GM19455 (cell line): Measurements from ENCODE around the gene RGS6.

Experiments used
- ATAC-seq: cut with Tn5 transposase; IDR thresholded peaks from one replicate; pipeline ENCODE4 v1.9.1; 2021; ENCODE audit not compliant: unreplicated experiment

Gene RGS6

DNA sequence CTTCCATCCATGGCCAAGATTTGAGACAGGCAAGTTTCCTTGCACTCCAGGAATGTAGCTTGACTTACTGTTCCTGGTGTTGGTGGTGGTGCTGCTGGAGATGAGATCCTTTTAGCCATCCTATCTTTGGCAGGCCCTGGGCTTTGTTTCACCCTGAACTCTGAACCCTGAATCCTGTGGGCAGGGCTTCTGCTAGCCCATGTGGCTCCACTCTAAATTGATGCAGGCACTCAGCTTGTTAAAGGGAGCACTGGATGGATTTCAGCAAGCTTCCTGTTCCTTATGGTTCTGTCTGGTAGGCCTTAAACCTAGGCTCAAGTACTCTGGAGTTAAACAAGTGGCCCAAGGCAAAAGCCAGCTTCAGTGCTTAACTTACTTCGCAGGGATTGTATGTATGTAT, 138.2 kb downstream of the RGS6 start:
- no peak for ATAC-seq

GRCh38 chr14:72075649-72076334, 143.6 kb downstream of the RGS6 start:
- no peak for ATAC-seq

DNA sequence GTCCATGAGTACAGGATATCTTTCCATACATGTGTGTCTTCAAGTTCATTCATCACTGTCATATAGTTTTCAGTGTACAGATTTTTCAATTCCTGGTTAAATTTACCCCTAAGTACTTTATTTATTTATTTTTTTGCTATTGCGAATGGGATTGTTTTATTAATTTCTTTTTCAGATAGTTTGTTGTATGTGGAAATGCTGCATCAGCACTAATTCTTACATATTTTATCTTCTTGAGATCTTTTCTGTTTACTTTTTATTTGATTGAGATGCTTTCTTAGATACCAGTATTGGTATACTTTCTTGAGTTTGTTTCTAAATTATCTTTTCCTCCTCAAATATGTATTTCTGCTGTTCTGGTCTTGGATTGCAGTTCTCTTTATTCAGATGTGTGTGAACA, 148.9 kb downstream of the RGS6 start:
- ATAC-seq, result no peak

- ATAC-seq, result no peak
Measured at GRCh38 chr14:72084935-72085334, 152.7 kb downstream of the RGS6 start.

GRCh38 chr14:72089625-72090024, 157.4 kb downstream of the RGS6 start:
- ATAC-seq, result no peak

DNA sequence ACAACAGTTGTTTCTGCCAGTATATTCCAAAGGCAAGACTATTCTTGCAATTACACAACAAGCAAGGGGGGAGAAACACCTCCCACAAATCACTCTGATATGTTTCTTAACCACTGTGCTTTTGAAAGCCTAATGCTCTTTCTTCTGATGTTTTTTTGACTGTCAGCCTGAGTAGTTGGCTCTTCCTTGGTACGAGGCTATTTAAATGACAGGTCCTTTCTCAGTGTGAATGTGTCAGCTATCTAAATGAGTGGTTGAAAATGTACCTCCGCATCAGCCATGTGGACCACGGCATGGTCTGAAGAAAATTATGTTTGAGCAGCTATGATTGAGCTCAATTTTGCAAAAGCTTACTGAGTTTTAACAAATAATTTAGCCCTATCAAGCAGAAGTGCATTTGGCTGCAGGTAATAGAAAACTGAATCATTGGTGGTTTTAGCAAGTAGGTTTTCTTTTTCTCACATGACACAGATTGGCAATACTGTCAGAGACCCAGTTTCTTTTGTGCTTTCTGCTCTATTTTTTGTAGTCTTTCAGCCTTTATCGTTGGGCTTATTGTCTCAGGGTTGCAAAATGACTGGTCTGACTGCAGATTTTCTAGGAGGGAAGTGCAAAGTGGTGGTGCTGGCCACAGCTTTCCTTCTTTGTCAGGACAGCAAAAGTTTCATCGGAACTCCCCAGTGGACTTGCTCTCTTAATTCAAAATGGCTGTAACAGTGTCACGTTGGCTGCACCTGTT, 162.8 kb downstream of the RGS6 start:
- no peak for ATAC-seq

DNA sequence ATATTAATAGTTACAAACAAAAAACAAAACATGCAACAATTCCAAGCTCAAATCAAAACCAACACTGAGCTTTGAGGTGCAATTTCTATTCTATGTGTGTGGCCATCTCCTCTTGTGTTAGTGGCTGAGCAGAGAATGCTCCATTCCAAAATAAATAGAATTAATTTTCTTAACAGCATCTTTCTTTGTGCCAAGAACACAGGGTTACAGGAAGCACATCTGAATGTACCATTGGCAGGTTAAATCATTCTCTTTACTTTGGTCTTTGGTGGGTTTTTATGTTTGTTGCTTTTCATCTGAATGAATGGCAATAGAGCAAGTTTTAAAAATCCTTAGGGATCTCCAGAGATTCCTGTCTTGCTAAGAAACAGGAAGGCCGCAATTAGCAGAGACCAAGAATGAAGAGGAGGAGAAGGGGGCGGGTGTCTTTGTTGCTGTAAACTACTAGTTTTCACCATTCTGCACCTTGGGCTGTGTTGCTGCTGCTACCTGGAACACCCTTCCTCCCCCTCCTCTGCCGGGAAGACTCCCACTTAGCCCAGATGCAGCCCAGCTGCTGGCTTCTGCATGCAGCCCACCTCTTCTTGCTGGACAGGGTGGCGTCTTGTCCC, 165.0 kb downstream of the RGS6 start:
- ATAC-seq, result no peak

GRCh38 chr14:72098210-72098609, 166.0 kb downstream of the RGS6 start:
- ATAC-seq, result no peak

DNA sequence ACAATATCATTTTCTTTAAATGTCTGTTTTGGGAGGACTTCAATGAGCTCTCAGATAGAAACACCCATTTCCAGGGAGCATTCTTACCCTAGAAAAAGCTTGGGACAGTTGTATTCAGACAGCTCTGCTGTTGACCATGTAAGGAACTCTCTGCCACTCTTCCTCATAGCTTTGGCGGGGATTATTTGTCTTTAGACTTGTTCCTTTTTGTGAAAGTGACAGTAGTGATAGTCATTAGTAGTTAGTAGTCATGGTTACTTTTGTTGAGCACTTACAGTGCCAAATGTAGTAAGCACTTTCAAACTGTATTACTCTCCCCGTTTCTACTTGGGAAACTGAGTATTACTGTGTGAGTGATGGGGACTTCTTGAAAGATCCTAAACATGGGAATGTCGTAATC, 167.3 kb downstream of the RGS6 start:
- ATAC-seq, result no peak

DNA sequence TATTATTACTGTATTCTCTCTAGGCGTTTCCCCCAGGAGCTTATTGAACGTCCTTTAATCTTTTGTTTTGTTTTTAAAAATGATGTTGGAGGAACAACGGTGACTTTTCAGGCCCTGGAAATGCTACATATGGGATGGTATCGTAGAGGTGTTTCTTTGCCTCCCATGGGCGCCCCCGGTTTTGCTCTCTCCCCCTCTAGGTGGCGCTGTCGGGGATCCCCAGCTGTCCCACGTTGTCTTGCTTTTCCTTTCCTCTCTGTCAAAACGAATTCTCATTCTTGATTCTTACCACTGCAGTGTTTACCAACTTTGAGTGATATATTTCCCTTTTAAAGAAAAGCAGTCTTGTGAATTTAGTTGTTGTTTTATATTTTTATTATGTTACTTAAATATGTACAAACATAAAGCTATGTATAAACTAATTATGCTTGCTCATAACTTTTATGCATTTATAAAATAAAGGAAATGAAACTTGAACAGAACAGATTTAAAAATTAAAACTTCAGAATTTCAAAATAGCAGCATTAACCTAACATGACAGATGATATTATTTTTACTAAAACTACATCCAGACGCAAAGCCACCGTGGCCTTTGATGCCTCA, 171.9 kb downstream of the RGS6 start:
- ATAC-seq, result no peak

- no peak for ATAC-seq
Measured at GRCh38 chr14:72111911-72112310, 179.7 kb downstream of the RGS6 start.

DNA sequence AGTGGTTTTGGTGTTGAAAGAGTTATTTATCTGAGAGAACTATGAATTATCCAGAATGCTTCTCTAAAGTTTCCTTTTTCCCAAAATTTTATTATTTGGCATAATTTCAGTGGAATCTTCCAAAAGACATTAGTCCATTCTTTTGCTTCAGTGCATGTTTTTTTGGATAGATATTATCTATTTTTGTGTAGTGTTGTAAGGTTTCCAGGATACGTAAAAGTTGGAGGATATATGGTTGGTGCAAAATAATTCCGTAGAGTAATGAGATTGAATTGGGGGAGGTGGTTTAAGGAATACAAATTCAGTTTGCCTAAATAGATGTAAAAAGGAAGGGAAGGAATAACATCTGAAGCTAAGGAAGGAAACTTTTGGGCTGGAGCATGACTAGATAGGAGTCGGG, 186.6 kb downstream of the RGS6 start:
- no peak for ATAC-seq

DNA sequence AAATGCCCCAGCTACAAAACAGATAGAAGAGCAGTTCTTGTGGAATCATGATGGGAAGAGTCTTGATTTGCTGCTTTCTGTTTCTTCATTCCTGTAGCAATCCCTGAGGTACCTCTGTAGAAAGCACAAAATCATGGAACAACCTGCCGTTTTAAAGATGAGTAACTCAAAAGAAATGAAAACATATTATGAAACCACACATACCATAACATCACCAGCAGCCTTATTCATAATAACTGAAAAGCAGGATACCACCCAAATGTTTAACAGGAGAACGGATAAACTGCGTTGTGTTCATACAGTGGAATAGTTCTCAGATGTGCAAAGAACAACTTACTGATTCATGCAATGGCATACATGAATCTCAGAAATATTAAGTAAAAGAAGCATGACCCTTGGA, 188.1 kb downstream of the RGS6 start:
- ATAC-seq, result no peak

GRCh38 chr14:72123755-72124154, 191.5 kb downstream of the RGS6 start:
- ATAC-seq, result no peak

DNA sequence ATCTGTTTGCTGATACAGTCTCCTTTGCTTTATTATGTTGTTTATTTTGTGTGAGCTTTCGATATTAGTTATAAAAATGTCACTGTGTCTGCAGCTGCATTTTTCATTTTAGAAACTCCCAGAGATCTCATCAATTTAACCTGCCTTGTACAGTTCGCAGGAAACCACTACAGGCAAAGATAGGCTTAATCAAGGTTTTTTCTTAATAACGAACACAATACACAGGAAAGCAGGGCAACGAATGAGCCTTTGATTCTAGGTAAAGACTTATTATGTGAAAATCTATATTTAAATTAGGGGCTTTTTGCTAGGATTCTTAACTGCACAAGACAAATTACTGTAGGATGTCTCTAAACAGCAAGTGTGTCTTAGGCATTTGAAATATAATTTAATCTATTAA, 191.9 kb downstream of the RGS6 start:
- no peak for ATAC-seq

DNA sequence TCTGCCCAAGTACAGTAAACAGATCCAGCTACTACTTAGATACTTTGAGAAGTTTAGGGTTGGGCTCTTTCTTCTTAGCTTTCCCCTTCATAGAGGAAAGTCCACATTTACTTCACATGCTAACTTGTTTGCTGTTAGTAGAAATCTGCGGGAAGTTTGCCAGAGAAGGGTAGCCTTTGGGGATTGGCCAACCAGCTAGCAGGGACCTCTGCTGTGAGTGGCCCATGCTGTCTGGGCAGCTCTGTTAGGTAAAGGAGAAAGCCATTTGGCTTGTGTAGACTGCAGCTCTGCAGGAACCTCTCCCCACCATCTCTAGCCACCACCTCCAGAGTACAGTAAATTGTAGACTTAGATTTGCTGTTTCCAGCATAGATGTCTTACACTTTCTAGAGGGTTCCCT, 193.9 kb downstream of the RGS6 start:
- no peak for ATAC-seq

- ATAC-seq, result no peak
Measured at GRCh38 chr14:72126561-72126960, 194.3 kb downstream of the RGS6 start.

GRCh38 chr14:72128629-72129028, 196.4 kb downstream of the RGS6 start:
- ATAC-seq, result no peak

DNA sequence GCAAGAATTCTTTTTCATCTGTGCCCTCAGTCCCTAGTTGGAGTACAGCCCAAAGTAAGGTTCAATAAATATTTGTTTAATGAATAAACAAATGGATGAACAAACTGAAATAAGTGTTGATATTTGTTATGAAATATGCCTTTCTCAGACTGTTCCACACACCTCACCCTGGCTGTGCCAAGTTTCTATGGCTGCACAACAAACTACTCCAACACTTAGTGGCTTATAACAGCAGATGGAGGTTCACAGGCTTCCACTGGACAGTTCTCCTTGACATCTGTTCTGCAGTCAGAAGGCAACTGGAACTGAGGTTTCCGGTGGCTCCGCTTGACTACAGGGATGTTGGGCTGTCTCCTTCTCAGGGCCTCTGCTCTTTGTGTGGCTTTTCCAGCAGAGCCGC, 197.1 kb downstream of the RGS6 start:
- ATAC-seq, result no peak

DNA sequence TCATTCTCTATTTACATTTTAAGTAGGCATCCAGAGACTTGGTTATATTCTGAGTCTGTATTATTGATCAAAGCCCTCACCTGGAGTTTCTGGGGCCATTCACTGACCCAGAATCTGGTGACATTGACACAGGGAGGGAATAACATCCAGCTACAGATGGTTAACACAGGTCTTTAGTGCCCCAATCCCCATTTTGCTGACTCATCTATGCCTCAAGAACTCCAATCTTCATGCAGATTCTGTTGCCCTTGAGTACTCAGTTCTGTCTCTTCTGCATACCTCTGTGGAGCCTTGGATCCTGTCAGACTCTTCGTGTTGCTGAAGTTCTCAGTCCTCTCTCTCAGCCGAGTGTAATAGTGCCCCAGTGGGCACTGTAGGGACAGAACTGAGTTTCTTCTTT, 208.9 kb downstream of the RGS6 start:
- no peak for ATAC-seq

DNA sequence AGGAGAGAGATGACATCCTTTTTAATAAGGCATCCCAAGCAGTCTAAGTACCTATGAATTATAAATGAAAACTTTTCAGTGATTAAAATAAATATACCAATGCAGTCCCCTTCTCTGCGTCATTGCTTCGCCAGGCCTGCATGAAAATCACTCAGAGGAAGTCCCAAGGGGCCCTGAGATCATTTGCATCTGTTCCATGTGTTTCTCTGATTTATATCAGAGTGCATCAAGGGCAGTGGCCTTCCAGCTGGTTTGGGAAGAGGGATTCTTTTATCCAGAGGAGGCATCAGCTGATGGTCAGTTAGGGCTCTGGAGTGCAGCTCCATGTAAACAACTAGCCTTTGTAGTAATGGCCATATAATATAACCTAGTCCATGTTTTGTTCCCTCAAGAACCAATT, 210.1 kb downstream of the RGS6 start:
- ATAC-seq, result no peak

DNA sequence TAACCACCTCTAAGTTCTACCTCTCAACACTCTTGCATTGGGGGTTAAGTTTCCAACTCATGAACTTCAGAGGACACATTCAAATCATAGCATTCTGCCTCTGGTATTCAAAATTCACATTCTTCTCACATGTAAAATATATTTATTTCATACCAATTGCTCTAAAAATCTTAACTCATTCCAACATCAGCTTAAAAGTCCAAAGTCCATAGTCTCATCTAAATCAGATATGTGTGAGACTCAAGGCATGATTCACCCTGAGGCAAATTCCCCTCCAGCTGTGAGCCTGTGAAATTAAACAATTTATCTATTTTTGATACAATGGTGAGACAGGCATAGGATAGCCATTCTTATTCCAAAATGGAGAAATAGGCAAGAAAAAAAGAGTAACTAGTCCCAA, 214.0 kb downstream of the RGS6 start:
- ATAC-seq, result no peak
